ENCODE data around the gene RFX8.

Gene RFX8

GRCh38 chr2:101410114-101410513 lies 64.8 kb downstream of the RFX8 start:
- no peak for DNase-seq (ENCODE audit: low spot score)

- no peak for DNase-seq (ENCODE audit: low spot score)
These were observed 65.2 kb downstream of the RFX8 start for GRCh38 chr2:101409699-101410098.

GRCh38 chr2:101408925-101409324 lies 66.0 kb downstream of the RFX8 start:
- no peak for DNase-seq (ENCODE audit: low spot score)

- no peak for DNase-seq (ENCODE audit: low spot score)
These were observed 69.5 kb downstream of the RFX8 start for GRCh38 chr2:101405351-101405899.

- DNase-seq (ENCODE audit: low spot score) = no peak
These were observed 71.2 kb downstream of the RFX8 start for GRCh38 chr2:101403745-101404144.

GRCh38 chr2:101402630-101403029 lies 72.3 kb downstream of the RFX8 start:
- no peak for DNase-seq (ENCODE audit: low spot score)

GRCh38 chr2:101401906-101402305 lies 73.0 kb downstream of the RFX8 start:
- no peak for DNase-seq (ENCODE audit: low spot score)

GRCh38 chr2:101401326-101401665 lies 73.6 kb downstream of the RFX8 start:
- no peak for DNase-seq (ENCODE audit: low spot score)

GRCh38 chr2:101400506-101401325 lies 74.2 kb downstream of the RFX8 start:
- no peak for DNase-seq (ENCODE audit: low spot score)

- DNase-seq (ENCODE audit: low spot score) = no peak
These were observed 74.9 kb downstream of the RFX8 start for GRCh38 chr2:101400048-101400447.

GRCh38 chr2:101399021-101399799 lies 75.7 kb downstream of the RFX8 start:
- DNase-seq (ENCODE audit: low spot score) = no peak

GRCh38 chr2:101398116-101398821 lies 76.6 kb downstream of the RFX8 start:
- no peak for DNase-seq (ENCODE audit: low spot score)

- DNase-seq (ENCODE audit: low spot score) = peak; percentile 96
These were observed 78.6 kb downstream of the RFX8 start for GRCh38 chr2:101396316-101396717.

GRCh38 chr2:101395545-101396315 lies 79.2 kb downstream of the RFX8 start:
- no peak for DNase-seq (ENCODE audit: low spot score)

GRCh38 chr2:101388232-101388631 lies 86.7 kb downstream of the RFX8 start:
- no peak for DNase-seq (ENCODE audit: low spot score)

- DNase-seq (ENCODE audit: low spot score) = peak; percentile 57
These were observed 87.6 kb downstream of the RFX8 start, which contains the start of gene CREG2 for GRCh38 chr2:101387151-101387834. Gene CREG2, minus strand, starts transcription at chr2:101387503. Its CDS starts 46 bp downstream, at chr2:101387457.

GRCh38 chr2:101386599-101387150 lies 88.2 kb downstream of the RFX8 start:
- DNase-seq (ENCODE audit: low spot score) = no peak

GRCh38 chr2:101383016-101383541 lies 91.8 kb downstream of the RFX8 start:
- no peak for DNase-seq (ENCODE audit: low spot score)

GRCh38 chr2:101382442-101382841 lies 92.5 kb downstream of the RFX8 start:
- peak; percentile 76 for DNase-seq (ENCODE audit: low spot score)

- DNase-seq (ENCODE audit: low spot score) = peak; percentile 82
These were observed 94.5 kb downstream of the RFX8 start for GRCh38 chr2:101380376-101380775.
